ELF-1 (cell line): ENCODE results near the gene TTC28.
"Not testable (repeated sequence)": the region's sequence is repeated elsewhere in the genome, so short reads cannot be mapped to it uniquely, and the experiment has no call there.

Experiments
- DNase-seq: peaks from one replicate; pipeline ENCODE4 v3.0.0-alpha.2; 2016; ENCODE audit warnings: low read depth, low spot score

TTC28 gene

DNA sequence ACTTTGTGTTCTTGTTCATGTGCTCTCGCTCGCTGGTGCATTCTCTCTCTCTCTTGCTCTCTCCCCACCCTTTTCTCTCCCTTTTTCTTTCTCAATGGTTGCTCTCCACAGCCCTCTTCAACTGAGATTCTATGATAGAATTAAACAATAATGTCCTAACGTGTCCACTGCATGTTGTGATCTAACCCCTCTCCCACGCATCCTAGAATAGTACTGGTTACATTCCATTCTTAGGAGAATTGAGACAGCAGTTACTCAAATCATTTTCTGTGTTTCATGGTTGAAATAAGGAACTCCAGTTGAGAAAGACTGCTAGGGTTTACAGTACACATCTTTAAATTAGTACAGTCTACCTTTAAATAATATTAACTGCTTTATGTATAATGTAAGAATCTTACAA is 442.5 kb downstream of the TTC28 start:
- DNase-seq: no peak

DNA sequence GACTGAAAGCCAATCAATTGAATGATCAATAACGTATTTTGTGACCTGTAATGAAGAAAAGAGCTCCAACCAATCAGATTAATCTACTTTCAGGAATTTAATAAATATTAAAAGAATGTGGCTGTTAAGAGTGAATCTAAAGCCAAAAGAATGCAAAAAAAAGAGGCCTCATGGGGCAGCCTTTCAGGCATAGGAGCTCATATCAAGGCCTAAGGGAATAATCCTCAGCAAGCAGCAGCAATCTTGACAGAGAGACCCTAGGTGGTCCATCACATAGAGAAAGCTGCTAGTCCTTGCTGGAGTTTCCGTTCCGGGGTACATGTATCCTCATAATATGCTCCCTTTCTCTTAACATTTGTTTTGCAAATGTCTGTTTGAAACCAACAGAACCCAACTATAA is 447.4 kb downstream of the TTC28 start:
- no peak for DNase-seq

DNA sequence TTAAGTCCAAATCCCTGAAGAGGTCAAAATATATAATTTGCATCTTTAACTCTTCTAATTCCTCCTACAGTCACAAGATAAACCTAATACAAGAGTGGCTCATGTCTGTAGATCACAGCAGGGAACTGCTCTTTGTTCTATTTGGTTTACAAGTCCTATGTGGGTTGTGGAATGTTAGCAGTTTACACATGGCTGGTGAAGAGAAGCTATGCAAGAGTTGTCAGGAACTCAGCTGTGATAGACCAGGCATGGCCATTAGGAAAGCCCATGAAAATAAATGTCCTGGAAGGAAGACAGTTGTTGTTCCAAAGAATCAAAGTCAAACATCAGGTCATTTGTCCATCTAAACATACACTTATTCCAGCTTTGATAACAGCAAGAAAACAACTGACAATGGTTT is 448.2 kb downstream of the TTC28 start:
- peak; percentile 29 for DNase-seq

DNA sequence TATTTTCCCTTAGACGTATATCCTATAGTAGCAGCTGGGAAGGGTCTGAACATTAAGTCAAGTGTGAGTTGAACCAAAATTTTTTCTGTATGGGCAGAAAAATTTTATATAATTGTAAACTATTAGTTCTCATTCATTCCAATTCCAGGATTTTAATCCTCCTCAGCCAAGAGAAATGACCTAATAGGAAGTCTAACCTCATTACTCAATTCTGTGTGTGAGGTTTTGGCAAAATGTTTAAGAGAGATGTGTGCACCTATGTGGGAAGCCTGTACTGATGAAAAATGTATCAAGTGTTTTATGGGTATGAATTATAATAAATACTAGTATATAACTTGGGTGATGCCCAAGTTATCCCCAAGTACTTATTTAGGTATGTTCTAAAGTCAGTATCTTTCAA is 449.0 kb downstream of the TTC28 start:
- no peak for DNase-seq

DNA sequence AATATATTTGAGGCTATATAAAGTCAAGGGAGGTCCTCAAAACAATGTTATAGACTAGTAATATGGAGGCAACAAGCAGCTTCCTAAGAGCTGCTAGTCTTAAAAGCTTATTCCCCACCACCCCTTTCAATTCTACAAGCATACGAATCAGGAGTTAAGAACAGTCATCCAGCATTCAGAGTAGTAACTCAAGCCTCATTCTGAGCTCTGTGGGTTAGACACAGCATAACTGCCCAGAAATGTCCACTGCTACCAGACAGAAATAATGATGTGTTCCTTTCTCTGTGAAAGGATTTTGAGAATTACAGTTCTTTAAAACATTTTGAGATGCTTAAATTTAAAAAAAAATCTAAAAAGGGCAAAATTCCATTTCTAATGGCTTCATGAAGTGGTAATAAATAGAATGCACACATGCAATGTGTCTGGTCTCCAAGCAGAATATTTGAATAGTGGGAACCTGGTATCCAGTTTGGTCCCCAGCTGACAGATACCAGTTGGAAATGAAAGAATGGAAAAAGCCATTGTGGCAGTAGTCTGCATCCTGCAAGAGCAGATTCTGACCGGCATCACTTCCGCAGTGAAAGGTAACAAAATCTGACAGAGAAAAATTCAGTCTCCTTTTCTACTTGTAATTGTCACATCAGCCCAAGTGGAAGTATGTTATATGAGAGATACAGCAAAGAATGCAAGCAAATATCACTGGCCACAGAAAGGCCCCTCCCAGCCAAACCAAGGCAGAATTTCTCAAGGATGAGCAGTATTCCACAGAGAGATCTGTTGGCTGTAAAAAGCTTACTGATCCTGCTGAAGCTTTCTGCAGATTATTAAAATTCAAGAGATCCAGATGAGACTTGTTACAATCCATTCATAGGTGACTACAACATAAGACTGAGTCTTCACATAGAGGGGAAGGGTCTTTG is 449.8 kb downstream of the TTC28 start:
- no peak for DNase-seq

DNA sequence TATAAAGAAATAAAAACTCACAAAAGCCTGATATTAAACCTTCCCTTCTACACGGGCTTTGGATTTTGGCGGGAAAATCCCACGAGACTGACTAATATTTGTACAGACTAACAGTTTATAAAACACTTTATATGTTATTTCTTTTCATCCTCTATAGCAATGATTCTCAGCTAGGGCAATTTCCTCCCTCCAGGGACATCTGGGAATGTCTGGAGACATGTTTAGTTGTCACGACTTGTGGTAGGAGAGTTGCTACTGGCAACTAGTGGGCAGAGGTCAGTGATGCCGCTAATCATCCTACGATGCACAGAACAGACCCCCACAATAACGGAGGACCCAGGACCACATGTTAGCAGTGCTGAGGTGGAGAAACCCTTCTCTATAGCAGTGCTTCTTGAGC is 455.8 kb downstream of the TTC28 start:
- no peak for DNase-seq

DNA sequence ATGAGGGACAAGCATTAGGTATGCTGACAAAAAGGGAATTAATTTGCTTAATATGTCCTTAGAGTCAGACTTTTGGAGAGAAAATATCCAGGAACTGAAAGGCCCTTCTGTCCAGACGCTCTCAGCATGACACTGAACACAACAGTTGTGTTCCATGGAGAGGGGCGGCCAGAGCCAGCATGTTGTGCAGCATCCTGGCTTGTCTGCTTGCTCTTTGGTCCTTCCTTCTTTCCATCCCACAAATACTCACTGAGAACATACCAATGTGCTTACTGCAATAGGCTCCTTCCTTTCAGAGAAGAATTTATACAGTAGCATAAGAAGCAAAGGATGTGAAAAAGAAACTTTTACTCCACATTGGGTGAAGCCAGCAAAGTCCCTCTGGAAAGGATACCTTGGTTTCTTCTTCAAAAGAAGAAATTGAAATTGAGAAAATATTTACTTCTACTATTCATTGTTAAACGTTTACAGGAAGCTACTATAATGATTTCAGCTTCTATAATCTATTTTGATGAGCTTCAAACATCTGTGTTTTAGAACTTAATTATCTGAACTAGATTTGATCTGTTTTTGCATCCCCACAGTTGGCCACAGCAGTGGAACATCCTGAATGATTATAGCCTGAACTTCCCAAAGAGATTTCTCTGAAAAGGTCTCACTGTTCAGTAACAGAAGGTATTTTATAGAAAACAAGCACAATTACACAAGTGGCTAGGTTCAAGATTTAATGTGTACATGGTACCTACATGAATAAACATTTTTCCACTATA is 456.5 kb downstream of the TTC28 start:
- no peak for DNase-seq

DNA sequence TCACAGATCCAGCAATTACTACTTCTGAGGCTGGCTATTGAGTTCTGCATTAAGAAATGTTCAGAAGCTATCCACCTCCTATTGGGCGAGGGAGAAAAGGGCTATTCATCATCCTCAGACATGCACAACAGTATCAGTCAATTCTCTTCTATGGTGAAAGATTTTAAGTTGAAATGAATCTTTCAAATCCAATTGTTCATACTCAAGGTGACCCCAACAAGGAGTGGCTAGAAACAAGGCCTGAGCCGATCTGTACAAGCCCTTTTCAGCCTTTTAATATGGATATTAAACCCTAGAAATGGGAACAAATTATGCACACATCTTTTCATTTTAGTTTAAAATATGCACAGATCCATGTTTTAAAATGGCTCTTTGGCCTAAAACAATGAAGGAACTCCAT is 457.1 kb downstream of the TTC28 start:
- DNase-seq: no peak

DNA sequence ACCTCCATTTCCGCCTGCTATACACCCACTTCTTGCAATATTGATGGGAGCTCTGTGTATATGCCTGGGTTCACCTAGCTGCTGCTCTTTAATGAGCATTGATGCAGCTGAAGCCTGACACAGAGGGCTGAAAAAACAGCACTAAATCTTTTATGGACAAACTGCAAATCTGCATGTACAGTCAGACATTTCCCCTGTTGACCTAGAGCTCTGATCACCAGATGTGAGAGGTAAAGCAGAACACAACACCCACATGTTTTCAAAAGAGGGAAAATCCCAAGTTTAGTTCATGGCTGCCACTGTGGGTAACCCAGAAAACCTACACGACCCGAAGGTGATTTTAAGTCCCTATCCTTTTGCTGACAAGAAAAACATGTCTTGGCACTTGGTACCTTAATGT is 457.6 kb downstream of the TTC28 start:
- no peak for DNase-seq

DNA sequence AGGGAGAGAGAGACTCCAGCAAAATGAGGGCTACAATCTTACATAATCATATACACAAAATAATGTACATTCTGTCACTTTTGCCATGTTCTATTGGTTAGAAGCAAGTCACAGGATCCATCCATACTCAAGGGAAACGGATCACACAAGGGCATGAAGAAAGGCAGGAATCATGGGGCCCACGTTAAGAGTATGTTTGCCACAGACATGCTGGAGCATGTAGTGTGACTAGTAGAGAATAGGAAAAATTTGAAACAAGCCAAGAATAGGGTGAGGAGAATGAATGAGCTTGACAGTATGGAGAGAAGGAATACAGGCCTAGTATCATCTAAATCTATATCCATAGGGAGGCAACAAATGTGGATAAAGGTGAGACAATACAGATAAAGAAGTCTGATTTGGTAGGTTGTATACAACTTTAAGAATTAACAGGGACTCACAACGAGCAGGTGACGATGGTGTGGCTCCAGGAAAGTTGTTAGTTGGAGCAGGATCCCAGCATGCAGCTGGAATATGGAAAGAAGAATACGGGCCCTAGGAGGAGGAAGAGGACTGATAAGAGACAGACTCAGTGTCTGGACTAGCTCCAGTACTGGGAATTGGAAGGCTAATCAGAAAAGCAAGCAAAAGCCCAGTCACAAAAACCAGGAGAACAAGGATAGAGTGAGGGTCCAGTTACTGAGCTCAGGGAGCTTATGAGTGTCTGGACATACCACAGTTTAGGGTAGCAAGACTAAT is 458.8 kb downstream of the TTC28 start:
- no peak for DNase-seq

DNA sequence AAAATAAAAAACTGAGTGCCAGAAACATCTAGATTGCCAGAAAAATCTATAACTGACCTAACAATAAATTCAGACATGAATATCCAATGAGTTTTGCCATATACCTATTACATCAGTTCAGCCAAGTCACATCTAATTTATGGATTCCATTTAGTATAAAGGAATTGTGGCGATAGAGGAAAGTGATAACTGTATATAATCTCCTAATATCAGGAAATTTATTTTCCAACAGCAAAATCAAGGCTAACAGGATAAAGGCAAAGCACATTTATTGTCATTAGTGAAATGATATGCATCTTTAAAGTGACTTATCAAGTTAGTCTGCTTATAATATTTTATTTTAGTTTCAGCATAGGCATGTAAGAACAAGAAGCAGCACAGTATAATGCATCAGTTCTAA is 462.4 kb downstream of the TTC28 start:
- DNase-seq: no peak

DNA sequence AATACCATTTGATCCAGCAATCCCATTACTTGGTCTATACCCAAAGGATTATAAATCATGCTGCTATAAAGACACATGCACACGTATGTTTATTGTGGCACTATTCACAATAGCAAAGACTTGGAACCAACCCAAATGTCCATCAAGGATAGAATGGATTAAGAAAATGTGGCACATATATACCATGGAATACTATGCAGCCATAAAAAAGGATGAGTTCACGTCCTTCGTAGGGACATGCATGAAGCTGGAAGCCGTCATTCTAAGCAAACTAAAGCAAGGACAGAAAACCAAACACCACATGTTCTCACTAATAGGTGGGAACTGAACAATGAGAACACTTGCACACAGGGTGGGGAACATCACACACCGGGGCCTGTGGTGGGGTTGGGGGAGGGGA is 464.9 kb downstream of the TTC28 start:
- DNase-seq: not testable (repeated sequence)

DNA sequence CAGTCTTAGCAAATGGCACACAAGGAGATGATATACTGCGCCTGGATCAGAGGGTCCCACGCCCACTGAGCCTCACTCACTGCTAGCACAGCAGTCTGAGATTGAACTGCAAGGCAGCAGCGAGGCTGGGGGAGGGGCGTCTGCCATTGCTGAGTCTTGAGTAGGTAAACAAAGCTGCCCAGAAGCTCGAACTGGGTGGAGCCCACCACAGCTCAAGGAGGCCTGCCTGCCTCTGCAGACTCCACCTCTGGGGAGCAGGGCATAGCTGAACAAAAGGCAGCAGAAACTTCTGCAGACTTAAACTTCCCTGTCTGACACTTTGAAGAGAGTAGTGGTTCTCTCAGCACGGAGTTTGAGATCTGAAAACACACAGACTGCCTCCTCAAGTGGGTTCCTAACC is 470.2 kb downstream of the TTC28 start:
- DNase-seq: peak; percentile 39

DNA sequence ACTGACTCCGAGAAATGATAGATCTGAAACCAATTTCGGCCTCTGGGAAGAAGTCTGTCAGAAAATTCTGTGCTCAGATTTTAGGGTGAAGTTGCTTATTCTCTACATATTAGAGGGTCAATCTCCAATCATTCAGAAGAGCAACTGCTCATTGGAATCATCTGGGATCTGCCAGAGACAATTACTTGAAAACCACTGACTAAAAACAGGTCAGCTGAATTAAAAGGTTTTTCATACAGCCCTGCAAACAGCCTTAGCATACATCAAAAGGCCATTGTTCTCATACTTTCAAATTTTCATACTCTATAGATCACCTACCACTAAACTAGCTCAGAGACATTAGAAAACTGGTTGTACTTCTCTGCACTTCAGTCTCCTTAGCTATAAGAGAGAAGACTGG is 470.9 kb downstream of the TTC28 start:
- DNase-seq: no peak

DNA sequence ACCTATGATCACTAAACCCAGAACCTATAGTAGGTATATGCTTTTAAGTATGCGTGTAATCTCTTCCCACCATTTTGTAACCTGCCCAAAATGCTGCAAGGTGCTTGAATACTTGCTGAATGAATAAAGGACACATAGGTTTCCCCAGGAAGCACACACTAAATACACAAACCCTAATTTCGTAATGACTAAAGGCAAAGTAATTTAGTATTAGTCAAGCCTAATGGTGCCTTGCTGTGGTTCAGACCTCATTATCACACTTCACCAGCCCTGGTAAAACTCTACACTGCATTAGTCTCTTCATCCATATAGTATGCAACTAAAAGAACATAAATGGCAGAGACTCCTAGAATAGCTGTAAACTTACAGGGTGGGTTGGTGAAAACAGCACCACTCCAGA is 471.6 kb downstream of the TTC28 start:
- DNase-seq: no peak

DNA sequence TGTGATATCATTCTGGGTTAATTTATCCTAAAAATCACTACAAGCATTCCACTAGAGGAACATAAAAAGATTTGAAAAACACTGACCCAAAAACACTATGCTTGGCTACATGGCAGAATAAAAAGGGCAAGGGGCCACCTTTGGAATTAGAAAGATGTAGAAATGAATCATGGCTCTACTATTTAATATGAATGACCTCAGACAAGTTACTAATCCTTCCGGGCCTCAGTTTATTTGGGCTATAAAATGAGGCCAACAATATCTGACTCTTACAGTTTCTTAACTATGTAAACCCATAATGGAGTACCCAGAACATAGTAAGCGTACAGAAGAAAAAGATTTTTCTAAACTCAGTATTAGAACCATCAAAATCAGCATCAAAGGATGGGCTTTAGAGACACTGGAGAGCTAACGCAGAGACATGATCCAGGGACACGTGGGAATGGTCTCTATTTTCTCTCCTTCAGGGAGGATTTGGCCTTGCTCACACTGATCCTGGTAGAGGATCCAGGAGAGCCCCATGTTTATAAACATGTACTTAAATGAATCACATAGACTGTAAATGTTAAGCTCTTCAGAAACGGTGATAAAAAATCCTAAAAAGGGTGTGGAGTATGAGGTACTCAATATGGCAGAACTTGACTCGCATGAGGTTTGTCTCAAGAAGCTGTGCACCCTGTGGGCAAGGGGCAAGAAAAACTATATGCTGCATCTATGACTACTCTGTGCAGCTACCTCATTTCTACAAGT is 472.2 kb downstream of the TTC28 start:
- no peak for DNase-seq

DNA sequence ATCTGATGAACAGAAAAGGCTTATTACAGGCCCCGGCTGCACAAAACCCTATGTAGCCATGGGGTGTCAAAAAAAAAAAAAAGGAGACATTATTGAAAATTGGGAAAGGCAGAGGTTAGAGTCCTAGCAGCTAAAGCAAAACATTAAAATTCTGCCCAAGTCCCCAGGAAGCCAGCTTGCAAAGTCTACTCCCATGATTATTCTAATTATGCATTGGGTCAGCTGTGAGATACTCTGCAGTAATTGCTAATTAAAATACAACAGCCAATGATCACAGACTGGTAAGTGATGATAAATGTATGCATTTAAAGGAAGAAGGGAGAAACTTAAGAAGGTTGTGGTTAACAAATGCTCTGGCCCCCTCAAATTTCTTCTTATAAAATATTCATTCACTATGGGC is 473.7 kb downstream of the TTC28 start:
- no peak for DNase-seq

DNA sequence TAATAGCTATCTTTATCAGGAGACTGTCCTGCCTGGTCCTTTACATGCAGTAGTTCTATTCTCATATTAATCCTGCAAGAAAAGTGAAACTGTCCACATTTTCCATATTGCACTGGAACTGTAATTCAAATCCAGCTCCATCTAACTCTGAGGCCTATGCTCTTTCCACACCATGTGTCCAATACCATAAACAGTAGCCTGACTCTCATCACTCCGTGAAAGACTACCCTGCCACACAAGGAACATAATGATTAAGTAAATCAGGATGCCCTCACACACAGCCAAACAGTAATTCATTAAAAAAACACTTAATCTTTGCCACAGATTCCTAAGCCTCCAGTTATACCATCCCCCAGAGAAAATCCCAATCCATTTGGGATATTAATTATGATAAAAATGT is 475.3 kb downstream of the TTC28 start:
- DNase-seq: no peak

DNA sequence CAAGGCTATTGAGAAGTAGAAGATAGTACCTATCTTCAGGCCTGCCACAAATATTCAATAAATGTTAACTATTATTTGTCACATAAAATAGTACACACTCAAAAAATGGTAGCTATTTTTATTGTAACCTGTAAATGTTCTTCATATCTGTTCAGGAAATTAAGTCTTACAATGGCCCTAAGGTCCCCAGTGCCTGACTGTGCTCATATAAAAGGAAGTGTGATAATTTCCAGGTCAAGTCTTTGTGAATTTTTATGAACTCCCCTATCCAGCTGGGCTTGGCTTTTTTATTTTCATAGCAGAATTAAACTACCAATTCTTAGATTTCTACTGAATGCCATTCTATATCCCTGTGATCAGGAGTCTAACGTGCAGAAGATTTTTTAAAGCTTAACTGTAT is 476.4 kb downstream of the TTC28 start:
- DNase-seq: no peak

DNA sequence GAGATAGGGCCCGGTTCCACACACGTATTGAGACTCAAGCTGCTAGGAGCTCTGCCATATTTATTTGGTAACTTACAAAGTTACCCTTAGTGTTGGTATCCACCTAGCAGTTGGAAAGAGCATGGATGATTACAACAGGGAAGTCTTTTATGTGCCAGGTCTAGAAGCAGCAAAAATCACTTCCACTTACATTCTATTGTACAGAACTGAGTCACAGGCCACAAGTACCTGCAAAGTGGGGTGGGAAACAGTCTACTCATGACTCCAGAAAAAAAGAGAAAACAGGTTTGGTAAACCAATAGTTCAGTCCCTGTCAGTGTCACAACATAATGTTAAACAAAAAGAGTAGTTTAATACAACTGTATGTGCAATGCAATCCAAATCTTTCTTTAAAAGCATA is 480.9 kb downstream of the TTC28 start:
- no peak for DNase-seq

DNA sequence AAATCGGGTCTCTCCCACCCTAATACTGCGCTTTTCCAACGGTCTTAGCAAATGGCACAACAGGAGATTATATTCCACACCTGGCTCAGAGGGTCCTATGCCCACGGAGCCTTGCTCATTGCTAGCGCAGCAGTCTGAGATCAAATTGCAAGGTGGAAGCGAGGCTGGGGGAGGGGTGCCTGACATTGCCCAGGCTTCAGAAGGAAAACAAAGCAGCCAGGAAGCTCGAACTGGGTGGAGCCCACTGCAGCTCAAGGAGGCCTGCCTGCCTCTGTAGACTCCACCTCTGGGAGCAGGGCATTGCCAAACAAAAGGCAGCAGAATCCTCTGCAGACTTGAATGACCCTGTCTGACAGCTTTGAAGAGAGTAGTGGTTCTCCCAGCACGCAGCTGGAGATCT is 488.1 kb downstream of the TTC28 start:
- peak; percentile 11 for DNase-seq
